Parathyroid adenoma (tissue), 2 donors: Measurements from ENCODE around the gene UTS2B.

Experiments
- H2AFZ ChIP-seq: fragments of 300-600 bp; sonication (generic); one replicate; pipeline ENCODE4 v1.7.0; 2017; ENCODE audit warnings: antibody characterized with exemption, mild to moderate bottlenecking
- H3K27ac ChIP-seq: fragments of 300-600 bp; sonication (generic); one replicate; pipeline ENCODE4 v1.7.0; 2017
- H3K27me3 ChIP-seq: fragments of 300-600 bp; sonication (generic); one replicate; pipeline ENCODE4 v1.7.0; 2017; ENCODE audit warnings: low read length; ENCODE audit not compliant: control insufficient read depth, insufficient read depth
- H3K36me3 ChIP-seq: fragments of 300-600 bp; sonication (generic); one replicate; pipeline ENCODE4 v1.7.0; 2017; ENCODE audit warnings: low read length; ENCODE audit not compliant: control insufficient read depth, insufficient read depth
- H3K4me1 ChIP-seq: fragments of 300-600 bp; sonication (generic); one replicate; pipeline ENCODE4 v1.7.0; 2017; ENCODE audit warnings: control low read depth
- H3K4me2 ChIP-seq: fragments of 300-600 bp; sonication (generic); one replicate; pipeline ENCODE4 v1.7.0; 2017; ENCODE audit warnings: low read length
- H3K4me3 ChIP-seq: fragments of 300-600 bp; sonication (generic); one replicate; pipeline ENCODE4 v1.7.0; 2017; ENCODE audit warnings: low read depth, low read length
- H3K79me2 ChIP-seq: fragments of 300-600 bp; sonication (generic); one replicate; pipeline ENCODE4 v1.7.0; 2017; ENCODE audit warnings: control low read depth
- H3K9ac ChIP-seq: fragments of 300-600 bp; sonication (generic); one replicate; pipeline ENCODE4 v1.7.0; 2017; ENCODE audit warnings: mild to moderate bottlenecking
- H3K9me3 ChIP-seq: fragments of 300-600 bp; sonication (generic); one replicate; pipeline ENCODE4 v1.7.0; 2017; ENCODE audit warnings: low read length; ENCODE audit not compliant: control insufficient read depth
- CTCF ChIP-seq: fragments of 300-600 bp; sonication (generic); IDR thresholded peaks from one replicate; pipeline ENCODE4 v1.7.0; 2017; ENCODE audit warnings: antibody characterized with exemption, mild to moderate bottlenecking
- donor health status: primary hyperparathyroidism.

Gene UTS2B

GRCh38 chr3:191361456-191361855, 31.1 kb upstream of the UTS2B start:
- Histone ChIP-seq H3K27me3 (no peaks in the 10 kb centered on the region), H3K27ac (no peak overlapping the region), H3K79me2 (no peaks in the 10 kb centered on the region), H3K9ac (no peak overlapping the region), H3K36me3 (no peaks in the 10 kb centered on the region), H3K4me2 (no peak overlapping the region), H2AFZ (no peak overlapping the region), H3K4me1 (no peaks in the 10 kb centered on the region), H3K9me3 (no peaks in the 10 kb centered on the region), H3K4me3 (no peak overlapping the region)
- no peak for TF ChIP-seq CTCF

- no peaks in the 10 kb centered on the region for H3K4me1 ChIP-seq
- no peak overlapping the region for H3K4me3 ChIP-seq
- no peak overlapping the region for H3K27ac ChIP-seq
- no peak overlapping the region for H3K9ac ChIP-seq
- no peaks in the 10 kb centered on the region for H3K36me3 ChIP-seq
- H3K9me3 ChIP-seq, result no peaks in the 10 kb centered on the region
- no peak overlapping the region for H2AFZ ChIP-seq
- no peaks in the 10 kb centered on the region for H3K27me3 ChIP-seq
- no peak overlapping the region for H3K4me2 ChIP-seq
- TF ChIP-seq CTCF, result no peak
- peaks cover 2% of the 10 kb centered on the region for H3K79me2 ChIP-seq
These were observed 30.3 kb upstream of the UTS2B start for GRCh38 chr3:191360620-191361019.

- TF ChIP-seq CTCF, result no peak
- Histone ChIP-seq H3K36me3 (no peaks in the 10 kb centered on the region), H3K4me3 (no peak overlapping the region), H2AFZ (no peak overlapping the region), H3K4me2 (no peak overlapping the region), H3K9ac (no peak overlapping the region), H3K4me1 (no peaks in the 10 kb centered on the region), H3K27me3 (no peaks in the 10 kb centered on the region), H3K27ac (no peak overlapping the region), H3K9me3 (no peaks in the 10 kb centered on the region), H3K79me2 (peaks cover 6% of the 10 kb centered on the region)
These were observed 28.6 kb upstream of the UTS2B start for GRCh38 chr3:191358929-191359328.

- Histone ChIP-seq H3K9ac (no peak overlapping the region), H3K4me1 (peaks cover 2% of the 10 kb centered on the region), H3K4me3 (no peak overlapping the region), H3K4me2 (no peak overlapping the region), H3K36me3 (no peaks in the 10 kb centered on the region), H3K79me2 (peaks cover 13% of the 10 kb centered on the region), H3K27me3 (no peaks in the 10 kb centered on the region), H3K27ac (no peak overlapping the region), H3K9me3 (no peaks in the 10 kb centered on the region), H2AFZ (no peak overlapping the region)
- TF ChIP-seq CTCF, result no peak
These were observed 27.6 kb upstream of the UTS2B start for GRCh38 chr3:191357909-191358308.

- TF ChIP-seq CTCF, result no peak
- no peaks in the 10 kb centered on the region for H3K36me3 ChIP-seq
- peaks cover 18% of the 10 kb centered on the region for H3K79me2 ChIP-seq
- H3K27me3 ChIP-seq, result no peaks in the 10 kb centered on the region
- peaks cover 2% of the 10 kb centered on the region for H3K4me1 ChIP-seq
- H2AFZ ChIP-seq, result no peak overlapping the region
- no peak overlapping the region for H3K27ac ChIP-seq
- no peak overlapping the region for H3K9ac ChIP-seq
- H3K9me3 ChIP-seq, result no peaks in the 10 kb centered on the region
- no peak overlapping the region for H3K4me3 ChIP-seq
- no peak overlapping the region for H3K4me2 ChIP-seq
These were observed 26.5 kb upstream of the UTS2B start for GRCh38 chr3:191356631-191357439.
